Measurements from ENCODE around the gene BACE1. TPM values are rescaled to one million over a fixed set of nuclear protein-coding genes. Genes with fewer than 3 reads are reported as not detected.
A peak's percentile ranks its signal among the peaks of the same experiment; 100 is the strongest.

BACE1 gene
- total and polyA plus RNA-seq, 2 of the 13 experiments (the other 11 are each of a cell fraction or from before 2014, with no cell fraction given) = 7.5 to 17.9 TPM

DNA sequence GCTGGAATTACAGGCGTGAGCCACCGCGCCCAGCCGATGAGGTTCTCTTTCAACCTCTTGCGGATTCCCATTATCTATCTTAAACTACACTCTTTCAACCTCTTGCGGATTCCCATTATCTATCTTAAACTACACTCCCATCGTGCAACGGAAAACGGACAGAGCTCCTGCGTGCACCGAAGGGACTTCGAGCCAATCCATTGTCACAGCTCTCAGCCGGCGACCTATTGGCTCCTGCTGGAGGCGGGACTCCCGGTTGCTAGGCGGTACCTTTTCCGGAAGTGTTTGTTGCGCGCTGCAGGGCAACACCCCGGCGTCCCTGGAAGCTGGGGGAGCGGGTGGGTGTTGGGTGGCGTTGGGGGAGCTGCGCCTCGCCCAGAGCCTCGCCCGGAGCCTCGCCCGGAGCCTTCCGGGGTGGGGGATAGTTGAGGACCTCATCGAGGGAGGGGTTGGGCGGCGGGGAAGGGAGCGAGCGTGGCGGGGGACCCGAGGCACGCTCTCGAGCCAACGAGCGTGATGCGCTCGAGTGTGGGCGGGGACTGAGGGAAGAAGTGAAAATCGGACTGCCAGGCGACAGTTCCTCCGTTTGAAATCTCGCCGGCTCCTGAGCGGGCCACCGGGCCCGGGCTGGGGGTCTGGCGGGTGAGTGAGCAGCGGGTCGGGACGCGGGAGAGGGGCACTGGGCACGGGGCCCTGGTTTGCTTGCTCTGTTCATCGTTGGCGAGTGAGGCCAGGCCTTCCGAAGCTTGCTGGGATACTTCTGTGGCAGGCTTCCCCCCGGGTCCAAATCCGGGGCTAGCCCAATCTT is 11.7 kb upstream of the BACE1 start, which contains the start of gene CEP164 (continued):
- TF ChIP-seq ZNF317 (CRISPR knock-in tag; IDR thresholded peaks at IDR 0.05) (0 out of 2 replicates have a peak, but pooled peaks have one; percentile 51), HNRNPK (IDR thresholded peaks at IDR 0.05; ENCODE audit: low read depth, low read length, poor library complexity, severe bottlenecking) (peak; percentile 71), ZFP90 (CRISPR knock-in tag; IDR thresholded peaks at IDR 0.05; ENCODE audit: borderline replicate concordance) (0 out of 2 replicates have a peak, but pooled peaks have one; percentile 31), KMT2A (CRISPR knock-in tag; IDR thresholded peaks at IDR 0.05) (0 out of 2 replicates have a peak, but pooled peaks have one; percentile 36), ZNF570 (CRISPR knock-in tag; IDR thresholded peaks at IDR 0.05; ENCODE audit: borderline replicate concordance) (no peak), TMF1 (CRISPR knock-in tag; IDR thresholded peaks at IDR 0.05; ENCODE audit: low read depth) (peak; percentile 59), KLF9 (CRISPR knock-in tag; IDR thresholded peaks at IDR 0.05; ENCODE audit: low read depth) (no peak), NAIF1 (CRISPR knock-in tag; IDR thresholded peaks at IDR 0.05; ENCODE audit: borderline replicate concordance) (peak; percentile 27; the same call in 1 of the 2 replicates), KAT7 (CRISPR knock-in tag; IDR thresholded peaks at IDR 0.05; ENCODE audit: borderline replicate concordance) (0 out of 2 replicates have a peak, but pooled peaks have one; percentile 39), ARID4A (CRISPR knock-in tag; IDR thresholded peaks at IDR 0.05; ENCODE audit: borderline replicate concordance) (peak; percentile 93), RFXANK (CRISPR knock-in tag; IDR thresholded peaks at IDR 0.05) (peak; percentile 92), ZNF296 (CRISPR knock-in tag; conservative IDR thresholded peaks at IDR 0.05) (0 out of 2 replicates have a peak, but pooled peaks have one; percentile 37), MAZ (IDR thresholded peaks at IDR 0.05; ENCODE audit: borderline replicate concordance, low read depth, low read length) (no peak), MAZ (CRISPR knock-in tag; IDR thresholded peaks at IDR 0.05; ENCODE audit: low read depth) (peak; percentile 68), SYNCRIP (IDR thresholded peaks at IDR 0.05; ENCODE audit: insufficient read depth, low read depth, low read length) (no peak), KDM5A (IDR thresholded peaks at IDR 0.05; ENCODE audit: borderline replicate concordance, low read length) (peak; percentile 66; the same call in 1 of the 2 replicates), TP53 (CRISPR knock-in tag; conservative IDR thresholded peaks at IDR 0.05) (peak; percentile 34; the same call in 1 of the 2 replicates), ZNF841 (CRISPR knock-in tag; IDR thresholded peaks at IDR 0.05; ENCODE audit: borderline replicate concordance) (no peak), NFRKB (IDR thresholded peaks at IDR 0.05) (no peak), EHMT2 (IDR thresholded peaks at IDR 0.05; ENCODE audit: borderline replicate concordance, low read depth, low read length) (0 out of 2 replicates have a peak, but pooled peaks have one; percentile 67), CREM (IDR thresholded peaks at IDR 0.05) (peak; percentile 74), CREM (CRISPR knock-in tag; IDR thresholded peaks at IDR 0.05) (no peak), HDAC1 (CRISPR knock-in tag; IDR thresholded peaks at IDR 0.05) (peak; percentile 78), ZMYM4 (CRISPR knock-in tag; IDR thresholded peaks at IDR 0.05) (0 out of 2 replicates have a peak, but pooled peaks have one; percentile 13)
- TF ChIP-seq, protein P1, sequence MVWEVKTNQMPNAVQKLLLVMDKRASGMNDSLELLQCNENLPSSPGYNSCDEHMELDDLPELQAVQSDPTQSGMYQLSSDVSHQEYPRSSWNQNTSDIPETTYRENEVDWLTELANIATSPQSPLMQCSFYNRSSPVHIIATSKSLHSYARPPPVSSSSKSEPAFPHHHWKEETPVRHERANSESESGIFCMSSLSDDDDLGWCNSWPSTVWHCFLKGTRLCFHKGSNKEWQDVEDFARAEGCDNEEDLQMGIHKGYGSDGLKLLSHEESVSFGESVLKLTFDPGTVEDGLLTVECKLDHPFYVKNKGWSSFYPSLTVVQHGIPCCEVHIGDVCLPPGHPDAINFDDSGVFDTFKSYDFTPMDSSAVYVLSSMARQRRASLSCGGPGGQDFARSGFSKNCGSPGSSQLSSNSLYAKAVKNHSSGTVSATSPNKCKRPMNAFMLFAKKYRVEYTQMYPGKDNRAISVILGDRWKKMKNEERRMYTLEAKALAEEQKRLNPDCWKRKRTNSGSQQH (CRISPR knock-in tag; IDR thresholded peaks at IDR 0.05; ENCODE audit: low read depth) = 0 out of 2 replicates have a peak, but pooled peaks have one; percentile 15
